Activated T-helper 9 cell treated with anti-CD3 and anti-CD28 coated beads, Interleukin-2, amount 50 U/mL, for 16 hours (primary cell): ENCODE measurements around the gene UBE2I.

ENCODE experiments used
- DNase-seq: peaks from one replicate; pipeline ENCODE4 v3.0.0-alpha.2; 2020; ENCODE audit warnings: low read depth

The UBE2I gene

GRCh38 chr16:1343428-1344242, 34.2 kb downstream of the UBE2I start:
- DNase-seq: no peak

- DNase-seq: no peak
Observed at GRCh38 chr16:1344499-1344898, 35.1 kb downstream of the UBE2I start.

- no peak for DNase-seq
Observed at GRCh38 chr16:1345087-1345486, 35.7 kb downstream of the UBE2I start.

GRCh38 chr16:1345651-1346421, 36.4 kb downstream of the UBE2I start:
- DNase-seq: no peak

- no peak for DNase-seq
Observed at GRCh38 chr16:1346422-1347285, 37.2 kb downstream of the UBE2I start.

GRCh38 chr16:1347286-1347855, 37.9 kb downstream of the UBE2I start:
- no peak for DNase-seq

GRCh38 chr16:1347962-1348361, 38.5 kb downstream of the UBE2I start:
- no peak for DNase-seq

- DNase-seq: no peak
Observed at GRCh38 chr16:1348441-1348840, 39.0 kb downstream of the UBE2I start.

GRCh38 chr16:1348926-1349325, 39.5 kb downstream of the UBE2I start:
- no peak for DNase-seq

- no peak for DNase-seq
Observed at GRCh38 chr16:1349351-1349750, 39.9 kb downstream of the UBE2I start.

GRCh38 chr16:1349951-1350350, 40.5 kb downstream of the UBE2I start:
- no peak for DNase-seq

GRCh38 chr16:1350691-1351090, 41.3 kb downstream of the UBE2I start:
- no peak for DNase-seq

GRCh38 chr16:1351215-1351581, 41.8 kb downstream of the UBE2I start:
- DNase-seq: no peak

- peak; percentile 81 for DNase-seq
Observed at GRCh38 chr16:1351582-1352362, 42.3 kb downstream of the UBE2I start, which contains the start of the genes GNPTG and TSR3. Gene GNPTG, plus strand, starts transcription at chr16:1351931. Its CDS starts 35 bp downstream, at chr16:1351966. Gene TSR3, minus strand, starts transcription at chr16:1351878. Its CDS starts 74 bp downstream, at chr16:1351804.

- no peak for DNase-seq
Observed at GRCh38 chr16:1354815-1355540, 45.5 kb downstream of the UBE2I start.

- no peak for DNase-seq
Observed at GRCh38 chr16:1355591-1355990, 46.2 kb downstream of the UBE2I start.

GRCh38 chr16:1356061-1356900, 46.8 kb downstream of the UBE2I start:
- no peak for DNase-seq

GRCh38 chr16:1357906-1358566, 48.6 kb downstream of the UBE2I start:
- DNase-seq: no peak
